ENCODE measurements around the gene CLEC4E.

DNA sequence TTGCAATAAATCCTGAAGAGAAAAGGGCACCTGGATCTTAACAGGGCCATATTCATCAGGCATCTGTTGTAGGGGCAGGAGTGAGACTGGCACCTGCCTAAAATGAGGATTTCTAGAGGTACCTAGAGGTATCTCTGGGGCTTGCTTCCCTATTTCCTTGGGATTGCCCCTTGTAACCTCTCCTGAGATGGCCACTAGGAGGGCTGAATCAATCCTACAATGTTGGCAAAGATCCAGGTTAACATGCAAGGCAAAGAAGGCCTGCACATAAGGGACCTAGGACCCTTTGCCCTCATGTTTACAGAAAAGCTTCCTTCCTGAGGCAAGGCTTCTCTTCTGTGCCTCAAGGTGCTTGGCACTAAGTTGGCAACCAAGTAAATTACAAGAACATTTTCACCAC lies 25.8 kb upstream of the CLEC4E start:
- TF ChIP-seq POLR2A (IDR thresholded peaks at IDR 0.05; ENCODE audit: low read depth, low read length) (no peak), PAX5 (IDR thresholded peaks at IDR 0.05; ENCODE audit: insufficient read depth, low read length, severe bottlenecking) (no peak), POLR2AphosphoS5 (IDR thresholded peaks at IDR 0.05; ENCODE audit: low read depth, low read length) (no peak), SPI1 (IDR thresholded peaks at IDR 0.05; ENCODE audit: low read depth, low read length) (no peak)

Measured in GM12891 (cell line).